Left colon (tissue), 2 donors: ENCODE data around the gene RAB3C. TPM values are rescaled to one million over a fixed set of nuclear protein-coding genes. Genes with fewer than 3 reads are reported as not detected.
A peak's percentile ranks its signal among the peaks of the same experiment; 100 is the strongest.

Experiments used
- ATAC-seq: fragments of 200-7000 bp; cut with Tn5 transposase; one replicate; pipeline ENCODE4 v1.9.1; 2020; ENCODE audit warnings: mild to moderate bottlenecking, moderate library complexity
- DNase-seq, 2 donors: peaks; one replicate each; pipeline ENCODE4 v3.0.0-alpha.2; 2020
- intact Hi-C, 2 donors: fragments of 100-400 bp; cut with DNase I in 1 of 2; cut with micrococcal nuclease in 1 of 2; formaldehyde crosslinking; loops; one replicate each; pipeline versions ENCODE4 v1.11.2 to v1.14.0; 2022; cut with DNase I, micrococcal nuclease
- total RNA-seq, 2 donors: library from RNA; stranded (reverse); fragmentation: NEBNext Ultra II Directional; extraction: Animal tissue kit (Norgen Biotek cat#: 25700); gene quantifications; one replicate each; pipeline ENCODE4 v1.2.1, GENCODE V29; 2021
- donor health status: DM: no; HTN: no; CAD: no.
- donor health status: DM: yes; HTN: yes; CAD: no.

Gene RAB3C
- total RNA-seq, 2 donors from 2014 or later = 1.2 to 2.2 TPM

- intact Hi-C loops = loop anchor here in 1 of 2 donors (5.0 to 10.0 kb wide), 2 partner anchors 285 to 487 kb away; no protein-coding TSS in a partner anchor
These were observed 304.4 kb downstream of the RAB3C start for GRCh38 chr5:58887311-58887710.

GRCh38 chr5:58887721-58888409 lies 305.0 kb downstream of the RAB3C start:
- no peak for ATAC-seq
- intact Hi-C loops = loop anchor here in 1 of 2 donors (5.0 to 10.0 kb wide), 2 partner anchors 284 to 487 kb away; no protein-coding TSS in a partner anchor
- DNase-seq = no peak

More at GRCh38 chr5:58887311-58887710, 304.4 kb downstream of the RAB3C start:
- no peak for ATAC-seq
- no peak for DNase-seq

- intact Hi-C loops = loop anchor here (5.0 to 10.0 kb wide), 2 partner anchors 112 to 285 kb away; no protein-coding TSS in a partner anchor
- no peak for DNase-seq
- ATAC-seq = no peak
These were observed 307.4 kb downstream of the RAB3C start for GRCh38 chr5:58890265-58890664.

DNA sequence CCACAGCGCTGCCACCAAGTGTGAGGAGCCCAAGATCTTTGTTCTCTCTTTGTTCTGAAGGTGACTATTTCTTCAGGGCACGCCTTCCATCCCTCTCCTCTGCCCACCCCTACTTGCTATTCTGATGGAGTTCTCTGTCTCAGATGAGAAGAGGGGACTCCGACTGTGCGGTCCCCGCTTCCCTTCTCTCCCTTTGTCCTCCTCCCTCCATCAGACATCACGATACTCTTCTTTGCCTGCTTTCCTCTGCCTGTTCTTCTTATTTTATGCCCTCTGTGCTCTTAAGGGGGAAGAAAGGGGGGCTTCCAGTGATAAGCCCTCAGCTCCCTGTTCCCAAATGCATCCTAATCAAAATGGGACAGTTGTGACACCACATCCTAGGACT lies 307.8 kb downstream of the RAB3C start:
- ATAC-seq (no peak), DNase-seq (no peak)
- intact Hi-C loops = loop anchor here (5.0 to 10.0 kb wide), 2 partner anchors 112 to 284 kb away; no protein-coding TSS in a partner anchor

DNA sequence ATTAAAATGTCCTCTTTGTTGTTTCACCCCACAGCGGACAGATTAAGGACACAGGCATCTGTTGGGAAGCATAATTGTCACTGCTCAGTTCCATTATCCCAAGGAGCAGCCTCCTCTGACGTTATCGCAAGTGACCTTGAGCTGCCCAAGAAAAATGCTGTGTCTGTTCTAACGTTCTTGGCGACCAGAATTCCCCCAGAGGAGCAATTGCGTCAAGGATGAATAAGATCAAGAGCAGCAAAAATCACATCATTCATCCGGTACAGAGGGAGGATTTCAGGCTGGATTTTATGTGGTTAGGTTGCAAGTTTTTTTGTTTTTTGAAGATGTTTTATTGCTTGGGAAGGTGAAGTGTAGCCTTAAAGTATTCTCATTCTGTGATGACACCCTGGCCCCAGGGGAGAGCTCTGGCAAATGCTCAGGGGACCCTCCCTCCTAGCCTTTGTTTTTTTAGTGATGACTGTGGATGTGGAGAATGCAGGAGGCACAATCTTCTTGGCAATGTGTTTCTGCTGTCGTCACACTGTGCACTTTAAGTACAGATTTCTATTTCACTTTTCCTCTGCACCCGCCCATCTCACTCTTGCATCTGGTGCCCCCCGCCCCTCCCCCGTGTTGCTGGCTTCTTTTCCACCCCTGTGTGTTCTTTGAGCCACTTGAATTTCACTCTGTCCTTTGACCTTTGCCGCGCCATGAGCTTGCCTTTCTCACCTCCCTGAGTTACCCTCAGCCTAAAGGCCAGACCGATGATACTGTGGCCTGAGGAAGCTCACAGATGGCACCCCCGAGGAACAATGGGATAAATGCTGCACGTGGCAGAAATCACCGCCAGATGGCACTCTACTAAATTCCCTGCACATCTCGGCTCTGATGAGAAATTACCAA lies 308.5 kb downstream of the RAB3C start:
- intact Hi-C loops = loop anchor here (5.0 to 10.0 kb wide), 2 partner anchors 111 to 283 kb away; no protein-coding TSS in a partner anchor
- ATAC-seq (peak; percentile 58), DNase-seq (peak in 1 of 2 donors; percentile 67)

GRCh38 chr5:58891971-58892343 lies 309.1 kb downstream of the RAB3C start:
- DNase-seq = no peak
- intact Hi-C loops = loop anchor here (5.0 to 10.0 kb wide), 2 partner anchors 110 to 283 kb away; no protein-coding TSS in a partner anchor
- no peak for ATAC-seq

GRCh38 chr5:58893551-58893950 lies 310.7 kb downstream of the RAB3C start:
- DNase-seq (no peak), ATAC-seq (no peak)
- intact Hi-C loops = loop anchor here (5.0 to 10.0 kb wide), 2 partner anchors 109 to 281 kb away; no protein-coding TSS in a partner anchor

- DNase-seq (no peak), ATAC-seq (no peak)
- intact Hi-C loops = loop anchor here in 1 of 2 donors (10.0 kb wide), 1 partner anchor 277 kb away; no protein-coding TSS in a partner anchor
These were observed 315.1 kb downstream of the RAB3C start for GRCh38 chr5:58898006-58898405.

- DNase-seq (no peak), ATAC-seq (no peak)
- intact Hi-C loops = loop anchor here in 1 of 2 donors (10.0 kb wide), 1 partner anchor 276 kb away; no protein-coding TSS in a partner anchor
These were observed 315.7 kb downstream of the RAB3C start for GRCh38 chr5:58898538-58898937.

- DNase-seq (no peak), ATAC-seq (no peak)
- intact Hi-C loops = no loop called here
These were observed 318.4 kb downstream of the RAB3C start for GRCh38 chr5:58901271-58901670.

DNA sequence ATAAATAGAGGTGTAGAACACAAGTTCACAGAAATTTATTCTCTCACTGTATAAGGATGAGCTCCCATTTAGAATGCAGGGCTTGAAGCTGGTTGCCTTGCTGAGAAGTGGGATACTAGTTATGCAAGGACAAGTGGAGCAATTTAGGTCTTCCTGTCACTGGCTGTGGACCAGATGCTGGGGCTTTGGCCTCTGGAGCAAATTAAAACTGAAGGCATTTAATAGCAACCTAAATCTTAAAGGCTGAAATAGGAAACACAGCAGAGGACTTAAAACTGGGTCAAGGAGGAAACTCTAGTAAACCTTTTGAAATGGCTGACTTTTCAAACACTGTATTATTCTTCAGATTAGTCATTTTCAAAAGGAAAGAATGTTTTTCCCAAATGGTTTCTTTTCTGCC lies 319.4 kb downstream of the RAB3C start:
- no peak for DNase-seq
- ATAC-seq = no peak
- intact Hi-C loops = no loop called here

DNA sequence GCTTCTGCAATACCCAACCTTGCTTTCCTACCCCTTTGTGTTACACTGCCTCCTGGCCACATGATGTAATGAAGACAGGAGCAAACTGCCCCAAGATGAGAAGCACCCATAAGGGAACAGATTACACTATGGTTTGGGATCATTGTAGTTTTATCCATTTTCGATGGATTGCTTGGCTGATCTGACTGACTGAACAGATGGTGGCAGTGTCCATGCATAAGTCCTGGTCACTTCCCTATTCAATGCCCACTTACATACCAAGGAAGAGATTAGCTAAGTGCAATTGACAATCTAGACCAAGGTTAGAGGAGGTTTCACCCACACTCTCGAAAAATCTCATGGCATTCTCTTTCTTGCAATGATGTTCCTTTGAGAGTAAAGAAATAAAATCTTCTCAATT lies 319.9 kb downstream of the RAB3C start:
- DNase-seq (no peak), ATAC-seq (no peak)
- intact Hi-C loops = no loop called here

GRCh38 chr5:58904737-58905136 lies 321.9 kb downstream of the RAB3C start:
- ATAC-seq = no peak
- intact Hi-C loops = no loop called here
- DNase-seq = no peak

- intact Hi-C loops = no loop called here
- no peak for DNase-seq
- ATAC-seq = no peak
These were observed 323.1 kb downstream of the RAB3C start for GRCh38 chr5:58905944-58906343.

Other genes starting within 250 kb of the RAB3C start
- gene PLK2, start 123.0 kb upstream of the RAB3C start, total RNA-seq = 10 to 100 TPM; 13.7 to 25.8 TPM
- gene GAPT, start 91.6 kb upstream of the RAB3C start, total RNA-seq = under 1 TPM in 1 of 2 donors, not detected in 1; 0.70 TPM